ENCODE measurements around the gene FOSL2.

Gene FOSL2

GRCh38 chr2:28392297-28393113, at the start of gene FOSL2:
Gene FOSL2 (plus strand): TSS chr2:28392858. CDS start chr2:28393721, 863 bp downstream.
- peak; percentile 92 for DNase-seq

DNA sequence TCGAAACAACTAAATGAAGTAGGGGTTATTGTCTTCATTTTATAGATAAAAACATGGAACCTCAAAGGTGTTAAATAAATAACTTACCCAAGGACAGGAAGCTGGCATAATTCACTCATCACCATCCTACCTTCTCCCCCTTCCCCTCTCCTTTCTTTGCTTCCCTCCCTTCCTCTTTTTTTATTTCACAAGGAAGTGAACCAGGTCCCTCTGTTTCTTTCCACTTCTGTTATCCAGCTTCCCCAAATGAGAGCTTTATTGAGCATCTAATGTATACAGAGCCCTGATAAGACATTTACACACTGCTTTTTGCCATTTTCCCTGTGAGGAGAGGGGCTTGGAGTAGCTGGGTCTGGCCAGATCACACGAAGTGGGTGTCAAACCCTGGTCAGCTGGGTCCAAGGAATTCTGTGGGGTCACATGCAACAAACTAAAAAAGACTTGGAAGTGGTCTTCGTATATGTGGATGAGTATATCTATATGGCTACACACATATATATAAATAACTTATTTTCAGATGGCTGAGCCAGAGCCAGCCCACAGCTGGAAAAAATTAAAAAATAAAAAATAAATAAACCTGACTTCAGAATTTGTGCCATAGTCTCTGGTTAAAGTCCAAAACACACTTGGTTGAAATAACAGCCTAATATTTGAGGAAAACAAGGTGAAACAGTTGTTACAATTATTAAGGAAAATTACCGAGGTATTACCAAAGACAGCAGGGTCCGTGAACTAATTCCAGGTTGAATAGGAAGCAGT, 49.3 kb upstream of the FOSL2 start:
- no peak for DNase-seq

GRCh38 chr2:28343971-28344715, 48.5 kb upstream of the FOSL2 start:
- DNase-seq, result no peak

GRCh38 chr2:28344756-28345373, 47.8 kb upstream of the FOSL2 start:
- no peak for DNase-seq

DNA sequence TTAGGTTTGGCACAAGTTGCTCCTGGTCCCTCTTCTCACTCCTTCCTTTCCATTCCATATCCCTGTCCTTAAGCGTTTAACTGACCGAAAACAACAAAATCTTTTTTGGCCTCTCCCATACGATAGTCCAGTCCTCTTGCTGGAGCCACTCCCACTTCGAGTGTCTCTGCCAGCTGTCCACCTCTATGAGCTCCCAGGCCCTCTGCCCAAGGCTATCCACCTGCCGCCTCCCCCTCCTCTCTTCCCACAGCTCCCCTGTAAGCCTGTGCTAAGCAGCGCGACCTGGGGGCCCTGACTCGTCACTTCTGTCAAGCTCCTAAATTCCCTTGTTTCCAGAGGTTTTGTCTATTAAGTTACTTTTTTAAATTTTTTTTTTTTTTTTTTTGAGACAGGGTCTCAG, 47.0 kb upstream of the FOSL2 start:
- DNase-seq, result no peak

GRCh38 chr2:28346587-28346986, 46.1 kb upstream of the FOSL2 start:
- DNase-seq, result no peak

DNA sequence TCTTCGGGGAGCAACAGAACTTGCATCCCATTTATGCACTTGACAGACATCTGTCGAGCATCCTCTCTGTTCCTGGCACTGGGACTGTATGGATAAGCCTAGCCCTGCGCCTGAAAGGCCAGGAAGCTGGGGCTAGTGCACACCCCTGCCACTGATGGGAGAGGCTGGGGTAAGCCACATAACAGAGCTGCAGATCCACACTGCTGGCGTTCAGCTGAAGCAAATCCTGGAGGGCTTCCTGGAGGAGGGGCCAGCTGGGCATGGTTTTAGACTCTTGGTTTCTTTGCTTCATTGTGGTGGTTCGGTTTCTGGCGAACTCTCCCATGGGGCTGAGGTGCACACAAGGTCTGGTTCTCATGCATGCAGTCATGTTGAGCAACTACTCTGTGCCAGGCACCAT, 45.5 kb upstream of the FOSL2 start:
- DNase-seq, result no peak

GRCh38 chr2:28347596-28347995, 45.1 kb upstream of the FOSL2 start:
- no peak for DNase-seq

GRCh38 chr2:28348149-28348567, 44.5 kb upstream of the FOSL2 start:
- DNase-seq, result peak; percentile 58

DNA sequence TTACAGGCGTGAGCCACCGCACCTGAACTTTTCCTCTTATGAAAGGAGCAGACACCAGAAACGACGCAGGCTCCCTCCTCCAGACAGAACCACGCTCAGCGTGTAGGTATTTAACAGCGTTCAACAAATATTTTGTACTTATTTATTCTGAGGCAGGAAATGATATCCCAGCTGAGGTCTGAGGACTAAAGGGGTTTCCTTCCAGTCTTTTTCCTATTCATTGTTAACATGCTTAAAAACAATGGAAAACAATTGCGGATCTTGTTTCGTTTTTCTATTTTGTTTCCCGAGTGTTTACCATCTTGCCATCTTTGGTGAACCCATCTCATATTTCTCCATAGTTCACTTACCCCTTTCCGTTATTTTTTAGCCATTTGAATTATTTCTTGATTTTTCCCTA, 43.7 kb upstream of the FOSL2 start:
- DNase-seq, result no peak

DNA sequence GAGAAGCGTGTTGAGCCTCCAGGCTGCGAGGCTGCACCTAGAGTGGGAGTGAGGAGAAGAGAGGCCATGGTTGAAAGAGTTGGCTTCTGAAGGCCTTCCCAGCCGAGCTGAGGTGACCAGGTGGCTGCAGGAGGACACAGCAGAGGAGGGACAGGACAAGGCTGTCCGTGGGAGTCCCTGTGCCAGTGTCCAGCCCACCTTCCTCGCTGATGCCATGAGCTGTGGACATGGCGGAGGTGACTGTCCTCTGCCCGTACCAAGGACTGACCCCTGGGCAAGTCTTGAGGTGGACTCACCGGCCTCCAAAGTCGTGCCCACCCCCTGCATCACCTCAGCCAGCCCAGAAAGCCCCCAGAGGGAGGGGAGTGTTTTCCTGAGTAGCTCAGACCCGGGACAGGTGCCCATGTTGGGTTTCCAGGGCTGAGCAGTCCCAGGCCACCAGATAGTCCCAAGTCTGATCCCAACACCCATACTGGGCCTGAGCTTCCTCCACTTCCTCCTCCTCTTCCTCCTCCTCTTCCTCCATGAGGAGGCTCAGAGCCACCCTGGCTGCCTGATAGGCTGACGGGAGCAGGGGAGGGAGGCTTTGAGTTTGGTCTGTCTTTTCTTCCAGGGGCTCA, 43.0 kb upstream of the FOSL2 start:
- DNase-seq, result no peak

- no peak for DNase-seq
These were observed 42.5 kb upstream of the FOSL2 start for GRCh38 chr2:28350196-28350595.

GRCh38 chr2:28350791-28351285, 41.8 kb upstream of the FOSL2 start:
- no peak for DNase-seq

DNA sequence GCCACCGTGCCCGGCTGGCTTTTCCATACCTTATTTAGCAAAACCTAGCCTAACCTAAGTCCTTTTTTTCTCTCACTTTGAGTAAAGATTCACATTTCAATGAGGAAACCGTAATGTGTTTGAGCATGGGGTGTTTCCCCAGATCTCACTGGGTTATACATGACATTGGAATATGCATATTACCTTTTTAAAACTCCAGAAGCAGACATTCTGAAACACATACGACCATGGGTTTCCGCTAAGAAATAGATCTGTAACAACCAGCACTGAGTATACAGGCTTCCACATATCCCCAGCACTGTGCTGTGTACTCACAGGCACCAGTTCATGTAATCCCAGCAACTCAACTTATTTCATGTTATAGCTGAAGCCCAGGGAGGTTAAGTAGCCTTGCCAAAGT, 41.0 kb upstream of the FOSL2 start:
- no peak for DNase-seq

- DNase-seq, result no peak
These were observed 40.6 kb upstream of the FOSL2 start for GRCh38 chr2:28352104-28352503.

DNA sequence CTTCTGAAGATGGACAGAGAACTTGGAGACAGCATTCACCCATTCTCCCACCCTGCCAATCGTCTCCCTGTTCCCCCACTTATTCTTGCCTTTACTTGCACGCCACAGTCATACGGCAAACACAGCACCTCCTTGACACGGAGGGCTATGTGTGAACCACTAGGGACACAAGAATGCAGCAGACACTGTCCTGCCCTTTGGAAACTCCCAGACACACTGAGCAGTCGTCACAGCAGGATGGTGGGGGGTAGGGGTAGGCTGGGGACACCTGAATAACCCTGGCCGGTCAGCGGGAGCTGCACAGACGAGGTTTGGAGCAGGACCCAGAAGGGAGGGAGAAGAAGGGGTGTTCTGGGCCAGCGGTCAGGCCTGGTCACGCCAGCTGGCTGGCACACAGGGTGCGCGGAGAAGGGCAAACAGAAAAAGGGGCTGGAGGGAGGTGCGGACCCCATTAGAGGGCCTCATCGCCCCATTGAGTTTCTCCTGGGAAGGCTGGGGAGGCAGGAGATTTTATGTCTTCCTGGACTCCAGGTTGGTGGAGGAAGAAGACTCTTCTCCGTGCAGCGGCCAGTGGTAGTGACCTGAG, 40.0 kb upstream of the FOSL2 start:
- DNase-seq, result no peak

- no peak for DNase-seq
These were observed 37.6 kb upstream of the FOSL2 start for GRCh38 chr2:28354920-28355520.

GRCh38 chr2:28355521-28356094, 37.0 kb upstream of the FOSL2 start:
- DNase-seq, result no peak

GRCh38 chr2:28356095-28356911, 36.4 kb upstream of the FOSL2 start:
- no peak for DNase-seq

DNA sequence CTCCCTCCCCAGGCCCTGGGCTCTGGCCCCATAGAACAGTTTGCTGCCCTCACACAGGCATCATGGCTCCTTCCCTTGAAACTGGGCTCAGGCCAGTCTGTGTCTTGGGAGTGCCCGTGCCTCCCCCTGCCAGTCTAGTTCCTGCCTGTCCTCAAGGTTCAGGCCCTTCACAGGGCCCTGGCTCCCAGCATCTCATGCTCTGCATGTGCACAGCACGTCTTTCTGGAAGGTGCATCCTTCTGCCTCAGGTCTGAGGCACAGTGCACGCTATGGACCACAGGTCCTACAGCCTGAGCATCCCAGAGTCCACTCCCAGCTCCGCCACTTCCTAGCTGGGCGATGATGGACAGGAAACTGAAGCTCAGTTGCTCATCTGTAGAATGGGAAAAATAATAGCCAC, 35.6 kb upstream of the FOSL2 start:
- no peak for DNase-seq
